GM12865 (cell line): ENCODE results near the gene SLC25A27.

Experiments used
- DNase-seq: peaks from one replicate; pipeline ENCODE4 v3.0.0; 2010; ENCODE audit warnings: low read depth
- H3K4me3 ChIP-seq: 2 replicates; pipeline ENCODE4 v1.5.1; 2011; ENCODE audit warnings: mild to moderate bottlenecking, low read depth, low read length, control low read depth
- TF ChIP-seq, protein P1 (sequence below): IDR thresholded peaks from 2 replicates; pipeline ENCODE4 v1.5.1; 2011; ENCODE audit warnings: low read length, control low read depth, low read depth, inconsistent platforms; ENCODE audit not compliant: insufficient read depth; ENCODE audit errors: missing control alignments

SLC25A27 gene

GRCh38 chr6:46626228-46626909 is 26.4 kb upstream of the SLC25A27 start:
- peak; percentile 41 for DNase-seq
- TF ChIP-seq, protein P1, sequence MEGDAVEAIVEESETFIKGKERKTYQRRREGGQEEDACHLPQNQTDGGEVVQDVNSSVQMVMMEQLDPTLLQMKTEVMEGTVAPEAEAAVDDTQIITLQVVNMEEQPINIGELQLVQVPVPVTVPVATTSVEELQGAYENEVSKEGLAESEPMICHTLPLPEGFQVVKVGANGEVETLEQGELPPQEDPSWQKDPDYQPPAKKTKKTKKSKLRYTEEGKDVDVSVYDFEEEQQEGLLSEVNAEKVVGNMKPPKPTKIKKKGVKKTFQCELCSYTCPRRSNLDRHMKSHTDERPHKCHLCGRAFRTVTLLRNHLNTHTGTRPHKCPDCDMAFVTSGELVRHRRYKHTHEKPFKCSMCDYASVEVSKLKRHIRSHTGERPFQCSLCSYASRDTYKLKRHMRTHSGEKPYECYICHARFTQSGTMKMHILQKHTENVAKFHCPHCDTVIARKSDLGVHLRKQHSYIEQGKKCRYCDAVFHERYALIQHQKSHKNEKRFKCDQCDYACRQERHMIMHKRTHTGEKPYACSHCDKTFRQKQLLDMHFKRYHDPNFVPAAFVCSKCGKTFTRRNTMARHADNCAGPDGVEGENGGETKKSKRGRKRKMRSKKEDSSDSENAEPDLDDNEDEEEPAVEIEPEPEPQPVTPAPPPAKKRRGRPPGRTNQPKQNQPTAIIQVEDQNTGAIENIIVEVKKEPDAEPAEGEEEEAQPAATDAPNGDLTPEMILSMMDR, result peak; percentile 34
- H3K4me3 ChIP-seq, result no peak overlapping the region

GRCh38 chr6:46626976-46627375 is 25.8 kb upstream of the SLC25A27 start:
- TF ChIP-seq, protein P1, result no peak
- H3K4me3 ChIP-seq, result no peak overlapping the region
- DNase-seq, result no peak

DNA sequence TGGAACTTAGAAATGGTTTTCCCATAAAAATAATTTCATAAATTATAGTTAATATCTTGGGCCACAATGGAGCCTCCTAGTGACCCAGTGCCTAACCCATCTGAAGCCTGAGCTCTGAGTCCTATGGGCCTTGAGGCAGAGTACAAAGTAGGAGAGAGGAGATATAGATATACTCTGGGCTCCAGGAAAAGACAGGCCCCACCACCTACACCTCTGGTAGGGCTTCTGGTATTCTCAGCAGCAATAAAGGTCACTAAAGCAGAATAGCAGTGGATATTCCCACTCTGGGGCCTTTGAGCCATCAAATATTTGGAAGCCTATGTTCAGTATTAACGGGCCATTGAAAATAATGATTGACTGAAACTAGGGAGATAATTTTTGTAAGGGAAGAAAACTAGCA is 24.3 kb upstream of the SLC25A27 start:
- no peak for DNase-seq
- H3K4me3 ChIP-seq, result no peak overlapping the region
- TF ChIP-seq, protein P1, result no peak

GRCh38 chr6:46628976-46629375 is 23.8 kb upstream of the SLC25A27 start:
- TF ChIP-seq, protein P1, result no peak
- no peak overlapping the region for H3K4me3 ChIP-seq
- DNase-seq, result no peak

- TF ChIP-seq, protein P1, result no peak
- DNase-seq, result no peak
Measured at GRCh38 chr6:46629691-46630090, 23.1 kb upstream of the SLC25A27 start.

GRCh38 chr6:46632053-46632452 is 20.7 kb upstream of the SLC25A27 start:
- no peak for DNase-seq
- no peak overlapping the region for H3K4me3 ChIP-seq
- TF ChIP-seq, protein P1, result no peak

More at GRCh38 chr6:46629691-46630090, 23.1 kb upstream of the SLC25A27 start:
- H3K4me3 ChIP-seq, result no peak overlapping the region

DNA sequence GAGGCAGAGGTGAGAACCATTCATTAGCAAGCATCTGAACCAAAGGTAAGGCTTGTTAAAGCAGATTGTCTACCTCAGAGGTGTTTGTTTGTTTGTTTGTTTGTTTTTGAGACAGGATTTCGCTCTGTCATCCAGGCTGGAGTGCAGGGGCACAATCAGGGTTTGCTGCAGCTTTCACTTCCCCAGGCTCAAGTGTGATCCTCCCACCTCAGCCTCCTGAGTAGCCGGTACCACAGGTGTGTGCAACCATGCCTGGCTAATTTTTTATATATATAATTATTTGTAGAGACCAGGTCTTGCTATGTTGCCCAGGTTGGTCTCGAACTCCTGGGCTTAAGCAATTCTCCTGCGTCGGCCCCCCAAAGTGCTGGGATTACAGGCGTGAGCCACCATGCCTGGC is 17.3 kb upstream of the SLC25A27 start:
- DNase-seq, result no peak
- TF ChIP-seq, protein P1, result no peak
- H3K4me3 ChIP-seq, result no peak overlapping the region
